SK-N-MC (cell line): ENCODE measurements around the gene RTN1.

Experiments
- DNase-seq: peaks from one replicate; pipeline ENCODE4 v3.0.0-alpha.2; 2011; ENCODE audit warnings: low read depth, low spot score
- H3K27ac ChIP-seq: fragments of 200-600 bp; sonication (generic); 2 replicates; pipeline ENCODE4 v1.5.1; 2016; ENCODE audit warnings: mixed run types
- H3K36me3 ChIP-seq: fragments of 200-600 bp; sonication (generic); 2 replicates; pipeline ENCODE4 v1.6.1; 2017; ENCODE audit warnings: antibody characterized with exemption, low read length, mixed read lengths; ENCODE audit not compliant: insufficient read depth
- H3K4me3 ChIP-seq: fragments of 200-600 bp; sonication (generic); 2 replicates; pipeline ENCODE4 v1.5.1; 2016
- H3K9ac ChIP-seq: fragments of 200-600 bp; sonication (generic); 2 replicates; pipeline ENCODE4 v1.8.0; 2017; ENCODE audit warnings: mixed run types, mixed read lengths; ENCODE audit not compliant: insufficient read length
- H3K9me3 ChIP-seq: fragments of 200-600 bp; sonication (generic); 2 replicates; pipeline ENCODE4 v1.6.1; 2017; ENCODE audit warnings: low read depth, mild to moderate bottlenecking, antibody characterized with exemption, low read length, moderate library complexity, mixed read lengths
- EZH2 ChIP-seq: fragments of 200-600 bp; sonication (generic); IDR thresholded peaks from one replicate; pipeline ENCODE4 v1.6.1; 2017; ENCODE audit warnings: antibody characterized with exemption
- FOXP2 ChIP-seq: optimal IDR thresholded peaks from 2 replicates; pipeline ENCODE3; 2011; ENCODE audit warnings: mild to moderate bottlenecking, moderate library complexity; ENCODE audit not compliant: insufficient read depth; ENCODE audit errors: extremely low read length, control extremely low read depth
- POLR2AphosphoS5 ChIP-seq: IDR thresholded peaks from 2 replicates; pipeline ENCODE4 v1.6.1; 2012; ENCODE audit warnings: mild to moderate bottlenecking, low read depth, low read length, borderline replicate concordance

RTN1 gene

DNA sequence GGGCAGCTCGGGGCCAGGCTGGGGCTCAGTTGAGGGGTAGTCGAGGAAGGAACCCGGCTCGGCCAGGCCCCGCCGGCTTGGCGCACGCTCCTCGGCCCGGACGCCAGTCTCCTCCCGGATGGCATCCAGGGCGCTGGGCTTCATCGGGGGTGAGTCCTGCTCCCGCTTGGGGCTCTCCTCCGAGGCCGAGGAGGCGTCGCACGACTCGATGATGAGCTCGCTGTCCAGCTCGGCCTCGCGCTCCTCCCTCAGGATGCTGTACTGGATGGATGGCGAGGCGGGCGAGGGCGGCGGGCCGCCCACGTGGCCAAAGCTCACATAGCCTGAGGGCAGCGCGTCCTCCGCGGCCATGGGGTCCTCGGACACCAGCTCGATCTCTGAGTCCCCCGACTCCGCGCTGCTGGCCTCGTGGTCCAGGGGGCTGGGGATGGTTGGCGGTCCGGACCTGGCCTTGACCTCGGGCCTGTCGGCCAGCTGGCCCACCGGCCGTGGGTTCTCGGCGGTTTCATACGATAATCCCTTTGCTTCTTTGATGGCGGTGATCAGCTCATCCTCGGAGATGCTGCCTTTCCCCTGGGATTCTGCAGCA, 143.4 kb downstream of the RTN1 start:
- Histone ChIP-seq H3K27ac (no peak overlapping the region), H3K4me3 (no peak overlapping the region), H3K9ac (no peak overlapping the region), H3K9me3 (no peaks in the 10 kb centered on the region), H3K36me3 (no peaks in the 10 kb centered on the region; the same call in 1 of the 2 replicates)
- TF ChIP-seq EZH2: no peak
- TF ChIP-seq POLR2AphosphoS5: no peak
- TF ChIP-seq FOXP2: no peak
- DNase-seq: no peak

GRCh38 chr14:59711080-59711479, 159.5 kb downstream of the RTN1 start:
- Histone ChIP-seq H3K36me3 (no peaks in the 10 kb centered on the region), H3K9ac (no peak overlapping the region), H3K9me3 (no peaks in the 10 kb centered on the region), H3K27ac (no peak overlapping the region), H3K4me3 (no peak overlapping the region)
- no peak for TF ChIP-seq EZH2
- no peak for TF ChIP-seq FOXP2
- no peak for DNase-seq

- TF ChIP-seq POLR2AphosphoS5: no peak
- no peak for TF ChIP-seq FOXP2
- TF ChIP-seq EZH2: no peak
- H3K9me3 ChIP-seq: no peaks in the 10 kb centered on the region
- no peak overlapping the region for H3K27ac ChIP-seq
- no peaks in the 10 kb centered on the region for H3K36me3 ChIP-seq
- no peak overlapping the region for H3K9ac ChIP-seq
- DNase-seq: no peak
- H3K4me3 ChIP-seq: no peak overlapping the region
Measured at GRCh38 chr14:59707778-59708561, 162.6 kb downstream of the RTN1 start.

DNA sequence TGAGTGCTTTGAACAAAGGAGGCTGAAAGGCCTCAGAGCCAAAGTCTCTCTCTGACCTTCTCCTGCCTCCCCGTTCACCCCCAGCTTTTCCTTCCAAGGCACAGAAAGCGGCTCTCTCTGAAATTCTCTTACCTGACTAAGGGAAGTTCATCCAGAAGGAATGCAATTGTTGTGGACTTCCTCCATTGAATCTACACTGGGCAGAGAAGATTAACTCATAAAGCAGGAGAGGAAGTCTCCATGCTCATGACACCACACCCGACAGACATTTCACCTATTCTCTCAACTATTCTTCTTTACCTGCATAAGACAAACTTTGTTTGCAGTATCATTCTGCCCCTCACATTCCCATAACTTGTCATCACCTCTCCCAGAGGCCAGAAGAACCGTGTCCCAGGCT, 164.7 kb downstream of the RTN1 start:
- Histone ChIP-seq H3K27ac (no peak overlapping the region), H3K36me3 (no peaks in the 10 kb centered on the region), H3K9ac (no peak overlapping the region), H3K9me3 (no peaks in the 10 kb centered on the region), H3K4me3 (no peak overlapping the region)
- TF ChIP-seq POLR2AphosphoS5 (no peak), EZH2 (no peak), FOXP2 (no peak)
- no peak for DNase-seq

GRCh38 chr14:59705245-59705644, 165.3 kb downstream of the RTN1 start:
- no peak overlapping the region for H3K9ac ChIP-seq
- no peaks in the 10 kb centered on the region for H3K36me3 ChIP-seq
- H3K27ac ChIP-seq: no peak overlapping the region
- no peaks in the 10 kb centered on the region for H3K9me3 ChIP-seq
- DNase-seq: no peak
- TF ChIP-seq EZH2 (no peak), FOXP2 (no peak), POLR2AphosphoS5 (no peak)
- no peak overlapping the region for H3K4me3 ChIP-seq

DNA sequence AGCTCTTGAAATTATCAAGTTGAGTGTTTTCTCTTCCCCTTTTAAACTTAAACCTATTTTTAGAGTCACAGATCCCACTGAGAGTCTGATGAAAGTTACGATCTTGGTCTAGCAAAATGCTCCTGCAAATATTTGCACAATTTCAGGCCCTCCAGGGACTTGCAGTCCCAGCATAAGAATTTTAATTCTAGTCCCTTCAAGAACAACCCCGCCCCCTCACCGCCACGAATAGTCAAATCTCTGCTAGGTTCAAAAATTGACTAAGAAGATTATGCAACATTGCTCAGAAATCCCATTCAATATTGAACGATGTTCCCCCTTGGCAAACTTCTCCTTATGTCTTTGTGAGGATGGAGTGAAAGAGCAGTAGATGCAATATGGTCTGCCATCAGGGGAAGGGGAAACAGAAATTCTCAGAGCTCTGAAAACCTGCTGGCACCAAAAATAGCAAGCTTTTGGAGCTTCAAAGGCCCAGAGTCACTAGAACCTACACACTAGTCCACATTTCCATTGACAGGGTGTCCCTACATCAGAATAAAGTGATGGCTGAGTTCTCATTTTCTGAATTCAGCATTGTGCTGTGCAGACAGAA, 166.4 kb downstream of the RTN1 start:
- peak; percentile 28 for DNase-seq
- no peaks in the 10 kb centered on the region for H3K36me3 ChIP-seq
- peak overlapping the region; percentile 89 for H3K27ac ChIP-seq
- TF ChIP-seq POLR2AphosphoS5: no peak
- no peak for TF ChIP-seq FOXP2
- TF ChIP-seq EZH2: no peak
- peak overlapping the region; percentile 19 for H3K9ac ChIP-seq
- H3K9me3 ChIP-seq: no peaks in the 10 kb centered on the region
- H3K4me3 ChIP-seq: peak overlapping the region; percentile 49

DNA sequence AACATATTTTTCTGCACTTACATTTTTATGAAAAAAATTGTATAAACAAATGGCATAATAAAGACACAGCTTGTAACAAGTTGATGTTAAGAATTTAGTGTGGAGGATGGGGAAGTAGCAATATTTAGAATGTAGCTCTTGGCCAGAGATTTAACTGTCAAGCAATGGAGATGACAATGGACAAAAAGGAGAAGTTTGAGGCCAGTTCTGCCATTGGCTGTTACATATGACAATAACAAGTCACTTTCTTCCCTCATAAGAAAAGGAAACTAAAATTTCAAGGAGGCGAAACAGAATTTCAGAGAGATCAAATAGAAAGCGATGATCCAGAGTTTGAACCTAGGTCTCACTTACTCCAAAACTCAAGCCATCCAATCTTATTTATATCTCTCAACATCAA, 171.1 kb downstream of the RTN1 start:
- no peak overlapping the region for H3K27ac ChIP-seq
- no peak overlapping the region for H3K4me3 ChIP-seq
- H3K9ac ChIP-seq: no peak overlapping the region
- no peaks in the 10 kb centered on the region for H3K9me3 ChIP-seq
- H3K36me3 ChIP-seq: no peaks in the 10 kb centered on the region
- no peak for DNase-seq
- TF ChIP-seq EZH2: no peak
- no peak for TF ChIP-seq POLR2AphosphoS5
- no peak for TF ChIP-seq FOXP2

- Histone ChIP-seq H3K36me3 (no peaks in the 10 kb centered on the region), H3K4me3 (no peak overlapping the region), H3K9ac (no peak overlapping the region), H3K9me3 (no peaks in the 10 kb centered on the region), H3K27ac (no peak overlapping the region)
- no peak for TF ChIP-seq EZH2
- no peak for TF ChIP-seq POLR2AphosphoS5
- TF ChIP-seq FOXP2: no peak
- peak; percentile 28 for DNase-seq
Measured at GRCh38 chr14:59698793-59699192, 171.8 kb downstream of the RTN1 start.
